Stomach smooth muscle (tissue), 2 donors: ENCODE measurements around the gene SYMPK.

Experiments used
- H3K27ac ChIP-seq: one replicate; pipeline ENCODE4 v1.7.0; 2013; ENCODE audit warnings: mild to moderate bottlenecking, low read length, inconsistent platforms
- H3K27me3 ChIP-seq, 2 donors: one replicate each; pipeline ENCODE4 v1.7.0; 2013; ENCODE audit warnings: low read length in 2 of 2; ENCODE audit not compliant: insufficient read depth in 2 of 2, control insufficient read depth in 1 of 2
- H3K36me3 ChIP-seq, 2 donors: one replicate each; pipeline ENCODE4 v1.7.0; 2013; ENCODE audit warnings: low read length in 2 of 2; ENCODE audit not compliant: control insufficient read depth in 2 of 2, insufficient read depth in 2 of 2
- H3K4me1 ChIP-seq: one replicate; pipeline ENCODE4 v1.7.0; 2013; ENCODE audit warnings: low read length; ENCODE audit not compliant: control insufficient read depth, insufficient read depth
- H3K4me3 ChIP-seq, 2 donors: one replicate each; pipeline ENCODE4 v1.7.0; 2013; ENCODE audit warnings: low read length in 2 of 2
- H3K9ac ChIP-seq, 2 donors: one replicate each; pipeline ENCODE4 v1.7.0; 2013; ENCODE audit warnings: low read length in 2 of 2, mild to moderate bottlenecking in 1 of 2
- H3K9me3 ChIP-seq, 2 donors: one replicate each; pipeline ENCODE4 v1.7.0; 2013; ENCODE audit warnings: low read length in 2 of 2; ENCODE audit not compliant: control insufficient read depth in 2 of 2
- donor health status: healthy.
- donor health status: Pancreatic carcinoma.

Gene SYMPK

DNA sequence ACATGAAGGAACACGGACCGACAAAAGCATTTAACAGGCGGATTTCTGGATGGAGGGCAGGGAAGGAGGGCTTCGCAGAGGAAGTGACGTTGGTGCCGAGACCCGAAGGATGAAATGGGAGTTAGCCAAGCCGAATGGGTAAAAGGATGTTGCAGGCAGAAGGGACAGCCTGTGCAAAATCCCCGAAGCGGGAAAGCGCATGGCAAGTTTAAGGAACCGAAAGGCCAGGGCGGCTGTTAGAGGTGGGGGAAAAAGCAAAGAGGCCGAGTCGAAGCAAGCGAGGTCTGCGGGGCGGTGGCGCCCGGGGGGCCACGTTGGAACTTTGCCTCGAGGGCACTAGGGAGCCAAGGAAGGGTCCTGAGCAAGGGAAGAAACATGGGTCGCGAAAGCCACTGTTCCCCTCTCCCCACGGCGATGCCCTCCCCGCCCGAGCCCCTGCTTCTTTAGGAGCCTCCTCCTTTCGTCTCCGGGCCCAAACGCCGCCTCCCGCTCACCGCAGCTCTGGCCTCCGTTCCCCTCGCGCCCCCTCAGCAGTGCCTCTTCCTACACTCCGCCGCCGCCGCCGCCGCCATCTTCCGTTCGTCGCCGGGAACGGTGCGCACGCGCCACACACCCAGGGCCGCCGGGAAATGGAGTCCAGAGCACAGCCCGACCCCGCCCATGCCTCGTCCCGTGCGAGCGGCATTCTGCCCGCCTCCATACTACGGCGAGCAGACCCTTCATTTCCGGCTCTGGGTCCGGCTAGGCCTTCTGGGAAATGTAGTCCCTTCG is at the start of gene SYMPK:
SYMPK (minus strand) TSS at position 584 of the 771 bp plus-strand sequence. CDS start 8,652 bp downstream, outside the sequence.
- Histone ChIP-seq H3K4me1 (peaks cover 11% of the 10 kb centered on the region), H3K36me3 (peaks cover 5 to 6% of the 10 kb centered on the region in 2 donors), H3K9ac (peak within 1 kb of the TSS; percentile 73 to 89), H3K4me3 (peak within 1 kb of the TSS; percentile 79 to 98), H3K27me3 (peaks cover 18 to 24% of the 10 kb centered on the region in 2 donors), H3K27ac (peak within 1 kb of the TSS; percentile 81), H3K9me3 (no peaks in the 10 kb centered on the region)

GRCh38 chr19:45911291-45911690 is 48.3 kb upstream of the SYMPK start:
- Histone ChIP-seq H3K9ac (no peak overlapping the region), H3K27ac (no peak overlapping the region), H3K4me3 (no peak overlapping the region), H3K9me3 (no peaks in the 10 kb centered on the region), H3K4me1 (no peaks in the 10 kb centered on the region), H3K36me3 (no peaks in the 10 kb centered on the region), H3K27me3 (peaks cover 5 to 14% of the 10 kb centered on the region in 2 donors)

DNA sequence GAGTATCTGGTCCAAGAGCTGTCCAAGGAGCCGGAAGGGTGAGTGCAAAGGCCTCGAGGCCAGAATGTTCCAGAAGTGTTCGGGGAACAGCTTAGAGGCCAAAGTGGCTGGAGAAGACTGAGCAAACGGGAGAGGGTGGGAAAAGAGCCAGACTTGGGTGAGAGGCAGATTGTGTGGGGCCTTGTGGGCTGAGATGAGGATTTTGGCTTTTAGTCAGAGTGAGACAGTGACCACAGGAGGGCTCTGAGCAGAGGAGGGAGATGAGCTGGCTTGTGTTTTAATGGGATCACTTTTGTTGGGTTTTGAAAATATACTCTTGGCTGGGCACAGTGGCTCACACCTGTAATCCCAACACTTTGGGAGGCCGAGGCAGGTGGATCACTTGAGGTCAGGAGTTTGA is 46.0 kb upstream of the SYMPK start:
- H3K36me3 ChIP-seq = no peaks in the 10 kb centered on the region
- no peak overlapping the region for H3K4me3 ChIP-seq
- H3K9ac ChIP-seq = no peak overlapping the region
- H3K9me3 ChIP-seq = no peaks in the 10 kb centered on the region
- H3K27ac ChIP-seq = no peak overlapping the region
- peaks cover 5 to 9% of the 10 kb centered on the region in 2 donors for H3K27me3 ChIP-seq
- H3K4me1 ChIP-seq = no peaks in the 10 kb centered on the region

DNA sequence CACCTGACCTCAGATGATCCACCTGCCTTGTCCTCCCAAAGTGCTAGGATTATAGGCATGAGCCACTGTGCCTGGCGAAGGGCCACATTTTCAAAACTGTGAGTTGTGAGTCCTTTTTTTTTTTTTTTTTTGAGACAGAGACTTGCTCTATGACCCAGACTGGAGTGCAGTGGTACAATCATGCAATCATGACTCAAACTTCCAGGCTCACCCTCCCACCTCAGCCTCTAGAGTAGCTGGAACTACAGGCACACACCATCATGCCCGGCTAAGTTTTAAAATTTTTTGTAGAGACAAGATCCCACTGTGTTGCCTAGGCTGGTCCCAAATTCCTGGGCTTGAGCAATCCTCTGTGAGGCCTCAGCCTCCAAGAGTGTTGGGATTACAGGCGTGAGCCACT is 43.3 kb upstream of the SYMPK start:
- H3K36me3 ChIP-seq = no peaks in the 10 kb centered on the region
- H3K9me3 ChIP-seq = no peaks in the 10 kb centered on the region
- H3K27me3 ChIP-seq = no peaks in the 10 kb centered on the region
- peaks cover 15% of the 10 kb centered on the region for H3K4me1 ChIP-seq
- no peak overlapping the region for H3K9ac ChIP-seq
- H3K4me3 ChIP-seq = no peak overlapping the region
- H3K27ac ChIP-seq = no peak overlapping the region

- Histone ChIP-seq H3K9ac (no peak overlapping the region), H3K9me3 (no peaks in the 10 kb centered on the region), H3K4me1 (peaks cover 20% of the 10 kb centered on the region), H3K27ac (no peak overlapping the region), H3K36me3 (peaks cover 0 to 6% of the 10 kb centered on the region in 2 donors), H3K27me3 (no peaks in the 10 kb centered on the region), H3K4me3 (no peak overlapping the region)
These were observed 42.1 kb upstream of the SYMPK start for GRCh38 chr19:45905011-45905410.

GRCh38 chr19:45902651-45903625 is 40.0 kb upstream of the SYMPK start:
- Histone ChIP-seq H3K36me3 (peaks cover 10 to 11% of the 10 kb centered on the region in 2 donors), H3K27me3 (no peaks in the 10 kb centered on the region), H3K9me3 (no peaks in the 10 kb centered on the region), H3K9ac (peak overlapping the region; percentile 64 to 70), H3K4me1 (peaks cover 20% of the 10 kb centered on the region), H3K27ac (peak overlapping the region; percentile 69), H3K4me3 (peak overlapping the region; percentile 93 to 96)

DNA sequence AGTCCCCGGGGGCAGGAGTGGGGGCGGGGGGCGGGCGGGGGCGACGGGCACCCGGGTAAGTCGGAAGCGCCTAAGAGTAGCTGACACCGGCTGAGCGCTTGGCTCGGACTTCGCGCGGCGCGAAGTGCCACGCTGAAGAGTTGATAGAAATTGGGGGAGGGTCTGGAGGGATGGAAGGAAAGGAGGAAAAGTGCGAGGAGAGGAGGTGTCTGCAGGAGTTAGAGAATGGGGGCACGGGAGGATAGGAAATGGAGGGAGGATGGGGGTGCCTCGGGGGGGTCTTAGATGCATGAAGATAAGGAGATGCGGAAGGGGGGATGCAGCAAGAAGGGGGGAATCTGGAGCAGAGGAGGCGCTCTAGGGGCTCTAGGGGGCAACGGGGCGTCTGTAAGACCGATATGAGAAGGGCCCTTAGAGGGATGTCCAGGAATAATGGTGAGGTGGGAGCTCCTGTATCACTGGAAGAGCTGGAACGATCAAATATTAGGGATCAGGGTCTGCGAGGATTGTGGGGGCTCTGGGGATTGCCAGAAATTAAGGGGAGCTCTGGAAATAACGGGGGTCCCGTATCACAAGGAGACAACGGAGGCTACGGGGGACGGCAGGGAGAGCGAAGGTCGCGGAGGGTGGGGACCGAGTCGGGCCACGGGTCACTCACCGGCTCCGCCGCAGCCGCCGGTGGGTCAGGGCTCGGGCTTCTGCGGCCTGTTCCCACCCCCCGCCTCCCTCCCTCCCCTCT is 39.1 kb upstream of the SYMPK start, which contains the start of gene MYPOP:
MYPOP (minus strand) TSS at position 702 of the 739 bp plus-strand sequence. CDS start 840 bp downstream, outside the sequence.
- Histone ChIP-seq H3K27ac (peak within 1 kb of the TSS; percentile 69), H3K9ac (peak within 1 kb of the TSS; percentile 86 to 90), H3K27me3 (no peaks in the 10 kb centered on the region), H3K9me3 (no peaks in the 10 kb centered on the region), H3K4me1 (peaks cover 20% of the 10 kb centered on the region), H3K36me3 (peaks cover 10 to 14% of the 10 kb centered on the region in 2 donors), H3K4me3 (peak within 1 kb of the TSS; percentile 93 to 96)

DNA sequence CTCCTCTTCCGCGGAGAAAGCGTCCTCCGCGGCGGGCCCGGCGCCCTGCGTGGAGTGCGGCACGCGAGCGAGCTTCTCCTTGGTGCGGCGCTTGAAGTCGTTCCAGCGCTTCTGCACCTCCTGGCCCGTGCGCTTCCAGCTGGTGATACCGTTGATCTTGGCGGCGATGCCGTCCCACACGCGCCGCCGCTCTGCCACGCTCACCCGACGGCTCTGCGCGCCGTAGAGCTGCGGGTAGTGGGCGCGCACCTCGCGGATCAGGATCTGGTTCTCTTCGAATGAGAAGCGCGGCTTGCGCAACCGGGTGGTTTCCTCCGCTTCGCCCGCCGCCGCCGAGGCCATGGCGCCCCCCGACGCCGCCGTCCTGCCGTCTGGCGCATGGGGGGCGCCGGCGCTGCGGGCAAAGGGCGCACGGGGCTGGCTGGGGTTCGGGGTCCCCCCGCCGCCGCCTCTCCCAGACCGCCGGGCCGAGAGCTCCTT is 38.5 kb upstream of the SYMPK start:
- peaks cover 10 to 14% of the 10 kb centered on the region in 2 donors for H3K36me3 ChIP-seq
- no peaks in the 10 kb centered on the region for H3K9me3 ChIP-seq
- no peaks in the 10 kb centered on the region for H3K27me3 ChIP-seq
- H3K4me3 ChIP-seq = peak overlapping the region; percentile 57 to 69
- peaks cover 20% of the 10 kb centered on the region for H3K4me1 ChIP-seq
- H3K27ac ChIP-seq = no peak overlapping the region
- H3K9ac ChIP-seq = no peak overlapping the region

GRCh38 chr19:45900738-45901431 is 37.9 kb upstream of the SYMPK start:
- Histone ChIP-seq H3K27ac (no peak overlapping the region), H3K9ac (peak overlapping the region; percentile 29 to 41), H3K27me3 (no peaks in the 10 kb centered on the region)

More at GRCh38 chr19:45900738-45901431, 37.9 kb upstream of the SYMPK start:
- Histone ChIP-seq H3K9me3 (no peaks in the 10 kb centered on the region), H3K4me1 (peaks cover 20% of the 10 kb centered on the region), H3K4me3 (peak overlapping the region in 1 of 2 donors; percentile 69), H3K36me3 (peaks cover 10 to 14% of the 10 kb centered on the region in 2 donors)
